Measurements from ENCODE around the gene PPP6C.
"Not testable (repeated sequence)": the region's sequence is repeated elsewhere in the genome, so short reads cannot be mapped to it uniquely, and the experiment has no call there.

PPP6C gene

DNA sequence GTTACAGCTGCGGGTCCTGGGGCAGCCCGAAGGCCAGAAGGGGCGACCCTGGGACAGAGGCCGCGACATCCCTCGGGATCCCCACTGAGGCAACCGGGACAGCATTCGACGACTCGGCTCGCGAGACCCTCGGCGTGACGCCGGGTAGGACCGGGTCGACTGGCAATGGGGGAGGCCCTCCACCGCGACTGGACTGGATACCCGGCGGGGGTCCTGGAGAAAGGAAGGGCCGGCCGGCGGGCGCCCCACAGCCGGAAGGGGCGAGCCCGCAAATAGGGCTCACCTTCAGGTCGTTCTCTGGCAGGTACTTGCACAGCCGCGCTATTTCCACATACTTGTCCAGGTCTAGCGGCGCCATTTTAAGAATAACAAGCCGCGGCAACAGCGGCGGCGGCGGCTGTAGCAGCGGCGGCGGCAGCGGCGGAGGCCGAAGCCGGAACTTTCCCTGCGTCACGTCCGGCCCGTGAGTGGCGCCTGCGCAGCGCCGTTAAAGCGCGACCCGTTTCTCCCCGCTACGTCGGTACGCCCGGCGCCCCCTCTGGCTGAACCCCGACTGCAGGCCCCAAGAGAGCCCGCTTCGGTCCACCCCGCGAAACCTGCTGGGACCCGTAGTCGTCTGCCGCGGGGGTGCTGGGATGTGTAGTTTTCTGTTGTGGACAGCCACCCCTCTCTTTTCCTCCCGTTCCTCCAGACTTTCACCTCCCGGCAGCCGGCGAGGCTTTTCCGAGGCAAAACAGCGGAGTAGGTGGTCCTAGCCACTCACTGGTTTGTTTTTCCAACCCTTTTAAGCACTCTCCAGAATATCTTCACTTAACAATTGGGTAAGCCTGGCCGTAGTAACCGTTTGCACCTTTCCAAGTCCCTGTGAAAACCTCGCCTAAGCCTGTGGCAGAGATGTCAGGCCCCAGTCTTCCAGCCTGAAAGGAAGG is at the start of gene PPP6C:
TSS of gene PPP6C (minus strand) at position 443 of the 929 bp plus-strand sequence. CDS start at position 358, 85 bp downstream.
- H3K4me1 ChIP-seq (ENCODE audit: insufficient read depth, poor library complexity, severe bottlenecking) = peaks cover 3% of the 10 kb centered on the region
- peak; percentile 83 for TF ChIP-seq CTCF (IDR thresholded peaks at IDR 0.05; ENCODE audit: poor library complexity, severe bottlenecking)
- no peaks in the 10 kb centered on the region for H3K27me3 ChIP-seq (ENCODE audit: insufficient read depth, poor library complexity, severe bottlenecking)
- DNase-seq (ENCODE audit: low spot score) = peak; percentile 95
- H3K9me3 ChIP-seq (ENCODE audit: severe bottlenecking) = no peaks in the 10 kb centered on the region
- peaks cover 6% of the 10 kb centered on the region for H3K36me3 ChIP-seq (ENCODE audit: low read depth)
- ATAC-seq (ENCODE audit: low read depth) = peak; percentile 94
- peak within 1 kb of the TSS; percentile 93 for H3K4me3 ChIP-seq (ENCODE audit: severe bottlenecking)
- H3K27ac ChIP-seq (ENCODE audit: poor library complexity, severe bottlenecking) = peak within 1 kb of the TSS; percentile 44

- no peaks in the 10 kb centered on the region for H3K9me3 ChIP-seq (ENCODE audit: severe bottlenecking)
- no peak for DNase-seq (ENCODE audit: low spot score)
- no peak for ATAC-seq (ENCODE audit: low read depth)
- H3K27ac ChIP-seq (ENCODE audit: poor library complexity, severe bottlenecking) = peak overlapping the region; percentile 80
- peak overlapping the region; percentile 74 for H3K4me3 ChIP-seq (ENCODE audit: severe bottlenecking)
- TF ChIP-seq CTCF (IDR thresholded peaks at IDR 0.05; ENCODE audit: poor library complexity, severe bottlenecking) = no peak
- peaks cover 37% of the 10 kb centered on the region for H3K4me1 ChIP-seq (ENCODE audit: insufficient read depth, poor library complexity, severe bottlenecking)
- H3K27me3 ChIP-seq (ENCODE audit: insufficient read depth, poor library complexity, severe bottlenecking) = no peaks in the 10 kb centered on the region
- H3K36me3 ChIP-seq (ENCODE audit: low read depth) = peaks cover 66% of the 10 kb centered on the region
These were observed 49.4 kb upstream of the PPP6C start for GRCh38 chr9:125238915-125239446.

DNA sequence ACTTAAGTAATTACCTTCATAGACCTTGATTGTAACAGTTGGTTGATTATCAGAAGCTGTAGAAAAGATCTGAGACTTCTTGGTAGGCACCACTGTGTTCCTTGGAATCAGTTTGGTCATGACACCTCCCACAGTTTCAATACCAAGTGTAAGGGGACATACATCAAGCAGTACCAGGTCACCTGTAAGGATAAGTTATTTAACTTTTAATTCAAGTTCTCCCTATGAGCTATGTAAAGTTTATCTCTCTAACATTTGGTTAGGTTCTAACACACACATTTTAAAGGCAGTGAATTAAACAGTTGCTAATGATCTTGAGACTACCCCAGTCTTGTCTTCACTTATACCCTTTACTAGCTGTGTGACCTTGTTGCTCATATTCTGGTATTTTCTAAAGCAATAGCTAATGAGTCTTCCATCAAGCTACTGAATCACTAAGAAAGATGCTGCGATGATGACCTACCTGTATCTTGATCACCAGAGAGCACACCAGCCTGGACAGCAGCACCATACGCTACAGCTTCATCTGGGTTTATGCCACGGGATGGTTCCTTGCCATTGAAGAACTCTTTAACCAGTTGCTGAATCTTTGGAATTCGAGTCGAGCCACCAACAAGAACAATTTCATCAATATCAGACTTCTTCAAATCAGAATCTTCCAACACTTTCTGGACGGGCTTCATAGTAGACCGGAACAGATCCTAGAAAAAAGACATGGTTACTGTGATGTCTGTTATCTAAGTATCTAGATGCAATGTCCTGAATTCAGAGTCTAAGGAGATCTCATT is 48.7 kb upstream of the PPP6C start:
- Histone ChIP-seq H3K27ac (ENCODE audit: poor library complexity, severe bottlenecking) (peak overlapping the region; percentile 80), H3K27me3 (ENCODE audit: insufficient read depth, poor library complexity, severe bottlenecking) (no peaks in the 10 kb centered on the region), H3K4me3 (ENCODE audit: severe bottlenecking) (peak overlapping the region; percentile 74), H3K9me3 (ENCODE audit: severe bottlenecking) (no peaks in the 10 kb centered on the region), H3K36me3 (ENCODE audit: low read depth) (peaks cover 72% of the 10 kb centered on the region), H3K4me1 (ENCODE audit: insufficient read depth, poor library complexity, severe bottlenecking) (peaks cover 31% of the 10 kb centered on the region)
- ATAC-seq (ENCODE audit: low read depth) (no peak), DNase-seq (ENCODE audit: low spot score) (no peak)
- TF ChIP-seq CTCF (IDR thresholded peaks at IDR 0.05; ENCODE audit: poor library complexity, severe bottlenecking) = no peak

DNA sequence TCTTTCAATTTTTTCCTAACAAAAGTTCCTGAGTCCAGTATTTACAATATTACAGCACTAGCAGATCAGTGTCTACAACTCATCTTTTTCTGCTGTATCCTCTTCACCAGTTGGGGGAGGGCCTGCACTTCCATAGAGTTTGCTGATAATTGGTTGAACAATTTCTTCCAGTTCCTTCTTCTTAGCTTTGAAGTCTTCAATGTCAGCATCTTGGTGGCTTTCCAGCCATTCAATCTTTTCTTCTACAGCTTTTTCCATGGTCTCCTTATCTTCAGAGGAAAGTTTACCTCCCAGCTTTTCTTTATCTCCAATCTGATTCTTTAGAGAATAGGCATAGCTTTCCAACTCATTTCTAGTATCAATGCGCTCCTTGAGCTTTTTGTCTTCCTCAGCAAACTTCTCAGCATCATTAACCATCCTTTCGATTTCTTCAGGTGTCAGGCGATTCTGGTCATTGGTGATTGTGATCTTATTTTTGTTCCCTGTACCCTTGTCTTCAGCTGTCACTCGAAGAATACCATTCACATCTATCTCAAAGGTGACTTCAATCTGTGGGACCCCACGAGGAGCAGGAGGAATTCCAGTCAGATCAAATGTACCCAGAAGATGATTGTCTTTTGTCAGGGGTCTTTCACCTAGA is 47.0 kb upstream of the PPP6C start:
- peaks cover 79% of the 10 kb centered on the region for H3K36me3 ChIP-seq (ENCODE audit: low read depth)
- not testable (repeated sequence) for DNase-seq (ENCODE audit: low spot score); ATAC-seq (ENCODE audit: low read depth); H3K9me3 ChIP-seq (ENCODE audit: severe bottlenecking); H3K4me3 ChIP-seq (ENCODE audit: severe bottlenecking); H3K27me3 ChIP-seq (ENCODE audit: insufficient read depth, poor library complexity, severe bottlenecking)
- H3K27ac ChIP-seq (ENCODE audit: poor library complexity, severe bottlenecking) = peak overlapping the region; percentile 80
- H3K4me1 ChIP-seq (ENCODE audit: insufficient read depth, poor library complexity, severe bottlenecking) = peaks cover 26% of the 10 kb centered on the region

Measured in RWPE2 (cell line).